Heart right ventricle (tissue), 16 donors: ENCODE data around the gene PLPPR5. TPM values are rescaled to one million over a fixed set of nuclear protein-coding genes. Genes with fewer than 3 reads are reported as not detected.

Source experiments
- ATAC-seq, 8 donors: fragments of 200-7000 bp; cut with Tn5 transposase; one replicate each; pipeline ENCODE4 v1.9.1; 2020; ENCODE audit warnings: mild to moderate bottlenecking in 8 of 8, moderate library complexity in 8 of 8, moderate number of reproducible peaks in 1 of 8
- DNase-seq, 2 donors: peaks; one replicate each; pipeline ENCODE4 v3.0.0-alpha.2; 2020
- H3K27ac ChIP-seq, 10 donors: fragments of 200-600 bp; sonication (generic) in 2 of 10; one replicate each; pipeline versions ENCODE4 v1.5.0 to v1.8.0; 2020 to 2022; ENCODE audit warnings: mild to moderate bottlenecking in 3 of 10
- H3K27me3 ChIP-seq, 7 donors: fragments of 200-600 bp; one replicate each; pipeline ENCODE4 v1.8.0; 2021 to 2022; ENCODE audit warnings: mild to moderate bottlenecking in 2 of 7
- H3K36me3 ChIP-seq, 9 donors: fragments of 200-600 bp; sonication (generic) in 1 of 9; one replicate each; pipeline versions ENCODE4 v1.5.0 to v1.8.0; 2020 to 2022; ENCODE audit warnings: mild to moderate bottlenecking in 2 of 9
- H3K4me1 ChIP-seq, 9 donors: fragments of 200-600 bp; sonication (generic) in 1 of 9; one replicate each; pipeline versions ENCODE4 v1.5.0 to v1.8.0; 2020 to 2022; ENCODE audit warnings: mild to moderate bottlenecking in 4 of 9
- H3K4me3 ChIP-seq, 10 donors: fragments of 200-600 bp; sonication (generic) in 2 of 10; one replicate each; pipeline versions ENCODE4 v1.5.0 to v1.8.0; 2020 to 2022; ENCODE audit warnings: mild to moderate bottlenecking in 7 of 10, moderate library complexity in 2 of 10
- H3K9me3 ChIP-seq, 11 donors: fragments of 200-600 bp in 10 of 11; sonication (generic) in 2 of 11; one replicate each; pipeline versions ENCODE4 v1.5.0 to v1.8.0; 2013 to 2022; ENCODE audit warnings: mild to moderate bottlenecking in 2 of 11, control low read depth in 1 of 11, moderate library complexity in 1 of 11
- CTCF ChIP-seq, 9 donors: fragments of 200-600 bp; sonication (generic) in 2 of 9; IDR thresholded peaks; one replicate each; pipeline versions ENCODE4 v1.5.0 to v1.8.0; 2021 to 2022; ENCODE audit warnings: antibody characterized with exemption in 9 of 9, mild to moderate bottlenecking in 5 of 9, moderate library complexity in 1 of 9
- WGBS, 2 donors: extraction: QIAGEN DNeasy Blood & Tissue Kit; methylation state at CpG; one replicate each; pipeline ENCODE4 v1.1.7; 2013; ENCODE audit warnings: inconsistent platforms in 1 of 2; 5-methylcytosine and 5-hydroxymethylcytosine counted together
- intact Hi-C, 10 donors: fragments of 100-400 bp; cut with DNase I; formaldehyde crosslinking; loops; one replicate each; pipeline versions ENCODE4 v1.11.1 to v1.14.2; 2022
- polyA plus RNA-seq, 2 donors: library from polyadenylated mRNA; stranded (reverse); fragments of 200-250 nt; gene quantifications; one replicate each; pipeline ENCODE4 v1.2.3, GENCODE V29; 2013
- total RNA-seq, 10 donors: library from RNA; stranded (reverse); fragmentation: NEBNext Ultra II Directional in 3 of 10; extraction: Animal tissue kit (Norgen Biotek cat#: 25700) in 3 of 10; gene quantifications; one replicate each; pipeline versions ENCODE4 v1.2.1 to v1.2.4, GENCODE V29; 2021 to 2023
- donor health status: Arrhythmogenic right ventricular cardiomyopathy.
- donor health status: ischemic (EF 13 %, LVEDD 7.1; RV severe dilation, severe dysfunction).
- donor health status: healthy with polysubstance abuse.
- donor health status: DM: no; HTN: yes; CAD: no.
- donor health status: DM: no; HTN: no; CAD: no.
- donor health status: ischemic (EF 25% LVEDD 6.9; RV normal size, moderate dysfunction).
- donor health status: ischemic (EF 25% LVEDD 5.7; RV mildly dilated, moderate dysfunction).
- donor health status: healthy.
- donor health status: DM: yes; HTN: yes; CAD: no.
- donor health status: Ischemic cardiomyopathy.
- donor health status: ischemic (EF 35%, LVEDD 5.7; RV mildly dilated, moderate dysfunction).
- donor health status: nonischemic (EF 11% LVEDD 7.7; RV severe dilation, severe dysfunction).
- donor health status: DM: yes; HTN: yes; CAD: no.
- donor health status: PGD.
- donor health status: ischemic (EF 29% LVEDD 5.4; RV normal size, mild dysfunction).
- donor health status: nonischemic (EF 23%, LVEDD 6.1; RV moderate dilation, normal function).

Gene PLPPR5
- total and polyA plus RNA-seq, 12 donors = 0.08 TPM; not detected in 11

- no peak for DNase-seq
- Histone ChIP-seq H3K36me3 (no peaks in the 10 kb centered on the region), H3K4me3 (no peak overlapping the region), H3K27me3 (no peaks in the 10 kb centered on the region), H3K9me3 (peaks cover 0 to 9% (median 0%) of the 10 kb centered on the region in 11 donors), H3K27ac (no peak overlapping the region), H3K4me1 (no peaks in the 10 kb centered on the region)
- intact Hi-C loops = no loop called here
- TF ChIP-seq CTCF (IDR thresholded peaks at IDR 0.05) = no peak
- 85 to 86% methylated on average over 2 of the region's 2 CpGs for WGBS, 2 donors
- no peak for ATAC-seq
Observed at GRCh38 chr1:98897479-98897878, 107.2 kb downstream of the PLPPR5 start.

GRCh38 chr1:98896711-98897445 lies 107.8 kb downstream of the PLPPR5 start:
- no peak for TF ChIP-seq CTCF (IDR thresholded peaks at IDR 0.05)
- DNase-seq = no peak
- Histone ChIP-seq H3K36me3 (no peaks in the 10 kb centered on the region), H3K27ac (no peak overlapping the region), H3K4me1 (no peaks in the 10 kb centered on the region), H3K9me3 (peaks cover 0 to 9% (median 0%) of the 10 kb centered on the region in 11 donors), H3K4me3 (no peak overlapping the region), H3K27me3 (no peaks in the 10 kb centered on the region)
- WGBS, 2 donors = 92 to 94% methylated on average over 6 of the region's 6 CpGs
- ATAC-seq = no peak
- intact Hi-C loops = no loop called here

GRCh38 chr1:98893371-98893770 lies 111.3 kb downstream of the PLPPR5 start:
- Histone ChIP-seq H3K4me1 (no peaks in the 10 kb centered on the region), H3K36me3 (no peaks in the 10 kb centered on the region), H3K27me3 (no peaks in the 10 kb centered on the region), H3K27ac (no peak overlapping the region), H3K4me3 (no peak overlapping the region), H3K9me3 (peaks cover 0 to 9% (median 0%) of the 10 kb centered on the region in 11 donors)
- no peak for TF ChIP-seq CTCF (IDR thresholded peaks at IDR 0.05)
- DNase-seq (no peak), ATAC-seq (no peak)
- 80 to 88% methylated on average over 2 of the region's 2 CpGs for WGBS, 2 donors
- intact Hi-C loops = no loop called here

GRCh38 chr1:98888869-98889268 lies 115.8 kb downstream of the PLPPR5 start:
- intact Hi-C loops = no loop called here
- Histone ChIP-seq H3K36me3 (no peaks in the 10 kb centered on the region), H3K27ac (no peak overlapping the region), H3K4me1 (no peaks in the 10 kb centered on the region), H3K27me3 (no peaks in the 10 kb centered on the region), H3K9me3 (no peaks in the 10 kb centered on the region), H3K4me3 (no peak overlapping the region)
- DNase-seq (no peak), ATAC-seq (no peak)
- no peak for TF ChIP-seq CTCF (IDR thresholded peaks at IDR 0.05)
